HepG2 (cell line): ENCODE data around the gene ZNF84. TPM values are rescaled to one million over a fixed set of nuclear protein-coding genes. Genes with fewer than 3 reads are reported as not detected.

ENCODE experiments used
- ATF4 ChIP-seq, 2 experiments: fragments of 450-650 bp in 1 of 2; sonication (generic) in 1 of 2; formaldehyde crosslinking; IDR thresholded peaks; 2 replicates each; pipeline versions ENCODE4 v1.5.0 to v1.8.0; 2020 to 2022; ENCODE audit warnings: mild to moderate bottlenecking in 1 of 2, missing genetic modification reagents in 1 of 2
- CBX5 ChIP-seq: sonication (generic); formaldehyde crosslinking; IDR thresholded peaks from 2 replicates; pipeline ENCODE4 v1.4.0; 2020; ENCODE audit warnings: missing genetic modification reagents, borderline replicate concordance
- EEA1 ChIP-seq: sonication (generic); formaldehyde crosslinking; IDR thresholded peaks from 2 replicates; pipeline ENCODE4 v1.5.1; 2020; ENCODE audit warnings: mild to moderate bottlenecking, missing genetic modification reagents, borderline replicate concordance
- HOXA5 ChIP-seq: sonication (generic); formaldehyde crosslinking; IDR thresholded peaks from 2 replicates; pipeline ENCODE4 v1.4.0; 2020; ENCODE audit warnings: missing genetic modification reagents
- KDM2A ChIP-seq: sonication (generic); formaldehyde crosslinking; IDR thresholded peaks from 2 replicates; pipeline ENCODE4 v1.4.0; 2020; ENCODE audit warnings: low read depth, missing genetic modification reagents, borderline replicate concordance
- KLF13 ChIP-seq: sonication (generic); formaldehyde crosslinking; IDR thresholded peaks from 2 replicates; pipeline ENCODE4 v1.4.0; 2020; ENCODE audit warnings: mild to moderate bottlenecking, missing genetic modification reagents
- KLF16 ChIP-seq, 2 experiments: sonication (generic) in 1 of 2; formaldehyde crosslinking in 1 of 2; IDR thresholded peaks; 2 replicates each; pipeline versions ENCODE4 v1.6.1 to v1.8.0; 2016 to 2023; ENCODE audit warnings: missing genetic modification reagents in 2 of 2, missing compliant biosample characterization in 1 of 2
- NKX3-1 ChIP-seq: sonication (generic); formaldehyde crosslinking; IDR thresholded peaks from 2 replicates; pipeline ENCODE4 v1.5.0; 2020; ENCODE audit warnings: missing genetic modification reagents
- SNAI1 ChIP-seq: sonication (generic); formaldehyde crosslinking; IDR thresholded peaks from 2 replicates; pipeline ENCODE4 v1.5.0; 2020; ENCODE audit warnings: mild to moderate bottlenecking, missing genetic modification reagents, borderline replicate concordance
- SOX6 ChIP-seq, 2 experiments: fragments of 450-650 bp in 1 of 2; sonication (generic) in 1 of 2; formaldehyde crosslinking in 1 of 2; IDR thresholded peaks; 2 replicates each; pipeline versions ENCODE4 v1.4.0 to v1.6.1; 2017 to 2020; ENCODE audit warnings: antibody characterized with exemption in 1 of 2, mild to moderate bottlenecking in 1 of 2, missing genetic modification reagents in 1 of 2
- TBL1XR1 ChIP-seq: fragments of 150-350 bp; IDR thresholded peaks from 2 replicates; pipeline ENCODE4 v1.6.1; 2014; ENCODE audit warnings: borderline replicate concordance, low read length; ENCODE audit not compliant: partially characterized antibody
- ZNF20 ChIP-seq: sonication (generic); formaldehyde crosslinking; IDR thresholded peaks from 2 replicates; pipeline ENCODE4 v1.4.0; 2020; ENCODE audit warnings: mild to moderate bottlenecking, moderate library complexity, missing genetic modification reagents
- ZNF24 ChIP-seq: fragments of 450-650 bp; IDR thresholded peaks from 2 replicates; pipeline ENCODE4 v1.6.1; 2017; ENCODE audit warnings: antibody characterized with exemption, mild to moderate bottlenecking
- ZNF501 ChIP-seq: sonication (generic); formaldehyde crosslinking; IDR thresholded peaks from 2 replicates; pipeline ENCODE4 v1.5.1; 2020; ENCODE audit warnings: mild to moderate bottlenecking, moderate library complexity, missing genetic modification reagents
- ZNF567 ChIP-seq: sonication (generic); formaldehyde crosslinking; IDR thresholded peaks from 2 replicates; pipeline ENCODE4 v1.8.1; 2023; ENCODE audit warnings: mild to moderate bottlenecking, missing genetic modification reagents, borderline replicate concordance
- ZNF576 ChIP-seq: sonication (generic); formaldehyde crosslinking; IDR thresholded peaks from 2 replicates; pipeline ENCODE4 v1.4.0; 2020; ENCODE audit warnings: mild to moderate bottlenecking, missing genetic modification reagents
- ZNF891 ChIP-seq: sonication (generic); formaldehyde crosslinking; IDR thresholded peaks from 2 replicates; pipeline ENCODE4 v1.5.0; 2020; ENCODE audit warnings: mild to moderate bottlenecking, missing genetic modification reagents
- ZSCAN20 ChIP-seq: sonication (generic); formaldehyde crosslinking; IDR thresholded peaks from 2 replicates; pipeline ENCODE4 v1.4.0; 2020; ENCODE audit warnings: missing genetic modification reagents, mild to moderate bottlenecking, borderline replicate concordance
- polyA plus RNA-seq, 8 experiments: library from polyadenylated mRNA; depleted of rRNA in 3 of 8; stranded (reverse) in 7 of 8; unstranded in 1 of 8; fragments of >200 nt; fragmentation: Illumina TruSeq in 4 of 8; extraction: Trizol in 4 of 8; gene quantifications; 2 replicates each; pipeline versions ENCODE4 v1.2.1 to v1.2.3, GENCODE V29; 2011 to 2016; ENCODE audit warnings: low read depth in 4 of 8, missing spikeins in 1 of 8, mixed read lengths in 1 of 8; ENCODE audit not compliant: insufficient read depth in 1 of 8
- total RNA-seq, 5 experiments: library from RNA; depleted of rRNA; stranded (reverse); fragments of >200 nt; fragmentation: Illumina TruSeq; extraction: Trizol; gene quantifications; 2 replicates each; pipeline ENCODE4 v1.2.3, GENCODE V29; 2016; ENCODE audit warnings: low read depth in 1 of 5
- TF ChIP-seq, protein P1 (sequence below): sonication (generic); formaldehyde crosslinking; IDR thresholded peaks from 2 replicates; pipeline ENCODE4 v1.4.0; 2020; ENCODE audit warnings: mild to moderate bottlenecking, missing genetic modification reagents, borderline replicate concordance
- TF ChIP-seq, protein P2 (sequence below): IDR thresholded peaks from 2 replicates; pipeline ENCODE4 v1.6.1; 2016; ENCODE audit warnings: control low read depth
- TF ChIP-seq, protein P3 (sequence below): sonication (generic); formaldehyde crosslinking; IDR thresholded peaks from 2 replicates; pipeline ENCODE4 v1.5.0; 2020; ENCODE audit warnings: missing genetic modification reagents
- TF ChIP-seq, protein P4 (sequence below): sonication (generic); formaldehyde crosslinking; IDR thresholded peaks from 2 replicates; pipeline ENCODE4 v1.4.0; 2020; ENCODE audit warnings: low read depth, mild to moderate bottlenecking, missing genetic modification reagents

The ZNF84 gene
- total and polyA plus RNA-seq, 2 of the 13 experiments (the other 11 are each of a cell fraction or from before 2014, with no cell fraction given) = 15.5 to 21.8 TPM

DNA sequence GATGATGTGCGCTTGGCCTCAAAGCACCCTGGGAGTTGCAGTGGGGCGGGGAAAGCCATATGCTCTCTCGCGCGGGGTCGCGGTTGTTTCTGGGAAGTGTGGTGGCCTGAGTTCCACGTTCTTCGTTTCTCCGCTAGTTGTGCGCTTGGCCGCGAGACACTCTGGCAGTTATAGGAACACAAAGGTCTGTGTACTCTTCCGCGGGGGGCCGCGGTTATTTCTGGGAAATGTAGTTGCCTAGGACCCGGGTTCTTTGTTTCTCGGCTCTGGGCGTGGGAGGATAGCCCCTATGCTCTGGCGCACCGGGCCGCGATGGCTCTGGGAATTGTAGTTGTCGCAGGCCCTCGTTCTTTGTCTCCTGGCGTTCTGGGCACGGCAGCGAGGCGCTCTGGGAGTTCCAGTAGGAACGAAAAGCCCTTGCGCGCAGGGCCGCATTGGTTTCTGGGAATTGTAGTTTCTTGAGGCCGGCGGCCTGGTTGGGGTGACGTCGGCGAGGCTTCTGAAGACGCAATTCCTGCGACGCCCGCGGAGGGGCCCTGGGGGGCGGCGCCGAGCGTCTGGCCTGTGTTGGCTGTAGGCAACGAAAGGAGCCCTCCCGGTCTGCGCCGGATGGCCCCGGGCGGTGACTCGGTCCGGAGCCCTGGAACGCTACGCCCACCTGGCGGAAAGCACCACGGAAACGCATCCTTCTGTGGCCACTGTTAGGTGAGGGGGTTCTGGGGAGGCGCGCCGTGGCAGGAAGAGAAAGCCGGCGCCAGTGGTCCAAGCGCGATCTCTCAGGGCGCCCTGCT lies 43.3 kb downstream of the ZNF84 start, which contains the start of gene ZNF140 (continued):
- TF ChIP-seq SOX6 (IDR thresholded peaks at IDR 0.05) (no peak), SOX6 (CRISPR knock-in tag; IDR thresholded peaks at IDR 0.05) (peak; percentile 31), ZSCAN20 (CRISPR knock-in tag) (no peak), ATF4 (CRISPR knock-in tag; IDR thresholded peaks at IDR 0.05) (peak in 1 of 2 experiments; percentile 50; a peak in 1 of 4 replicates), KLF16 (CRISPR knock-in tag; IDR thresholded peaks at IDR 0.05) (peak in 1 of 2 experiments; percentile 86; a peak in 2 of 4 replicates), ZNF567 (CRISPR knock-in tag) (no peak), HOXA5 (CRISPR knock-in tag) (peak; percentile 49), SNAI1 (CRISPR knock-in tag) (no peak; the same call in 1 of the 2 replicates), ZNF501 (CRISPR knock-in tag) (peak; percentile 97), ZNF891 (CRISPR knock-in tag) (no peak), ZNF24 (no peak; the same call in 1 of the 2 replicates), EEA1 (CRISPR knock-in tag) (no peak), KDM2A (CRISPR knock-in tag) (peak; percentile 33; the same call in 1 of the 2 replicates), CBX5 (CRISPR knock-in tag) (peak; percentile 11; the same call in 1 of the 2 replicates), TBL1XR1 (peak; percentile 34), ZNF20 (CRISPR knock-in tag) (no peak), ZNF576 (no peak), NKX3-1 (CRISPR knock-in tag) (peak; percentile 52; the same call in 1 of the 2 replicates), KLF13 (no peak)
- TF ChIP-seq, protein P1, sequence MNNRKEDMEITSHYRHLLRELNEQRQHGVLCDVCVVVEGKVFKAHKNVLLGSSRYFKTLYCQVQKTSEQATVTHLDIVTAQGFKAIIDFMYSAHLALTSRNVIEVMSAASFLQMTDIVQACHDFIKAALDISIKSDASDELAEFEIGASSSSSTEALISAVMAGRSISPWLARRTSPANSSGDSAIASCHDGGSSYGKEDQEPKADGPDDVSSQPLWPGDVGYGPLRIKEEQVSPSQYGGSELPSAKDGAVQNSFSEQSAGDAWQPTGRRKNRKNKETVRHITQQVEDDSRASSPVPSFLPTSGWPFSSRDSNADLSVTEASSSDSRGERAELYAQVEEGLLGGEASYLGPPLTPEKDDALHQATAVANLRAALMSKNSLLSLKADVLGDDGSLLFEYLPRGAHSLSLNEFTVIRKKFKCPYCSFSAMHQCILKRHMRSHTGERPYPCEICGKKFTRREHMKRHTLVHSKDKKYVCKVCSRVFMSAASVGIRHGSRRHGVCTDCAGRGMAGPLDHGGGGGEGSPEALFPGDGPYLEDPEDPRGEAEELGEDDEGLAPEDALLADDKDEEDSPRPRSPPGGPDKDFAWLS (CRISPR knock-in tag) = no peak
- TF ChIP-seq, protein P2, sequence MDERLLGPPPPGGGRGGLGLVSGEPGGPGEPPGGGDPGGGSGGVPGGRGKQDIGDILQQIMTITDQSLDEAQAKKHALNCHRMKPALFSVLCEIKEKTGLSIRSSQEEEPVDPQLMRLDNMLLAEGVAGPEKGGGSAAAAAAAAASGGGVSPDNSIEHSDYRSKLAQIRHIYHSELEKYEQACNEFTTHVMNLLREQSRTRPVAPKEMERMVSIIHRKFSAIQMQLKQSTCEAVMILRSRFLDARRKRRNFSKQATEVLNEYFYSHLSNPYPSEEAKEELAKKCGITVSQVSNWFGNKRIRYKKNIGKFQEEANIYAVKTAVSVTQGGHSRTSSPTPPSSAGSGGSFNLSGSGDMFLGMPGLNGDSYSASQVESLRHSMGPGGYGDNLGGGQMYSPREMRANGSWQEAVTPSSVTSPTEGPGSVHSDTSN = no peak
- TF ChIP-seq, protein P3, sequence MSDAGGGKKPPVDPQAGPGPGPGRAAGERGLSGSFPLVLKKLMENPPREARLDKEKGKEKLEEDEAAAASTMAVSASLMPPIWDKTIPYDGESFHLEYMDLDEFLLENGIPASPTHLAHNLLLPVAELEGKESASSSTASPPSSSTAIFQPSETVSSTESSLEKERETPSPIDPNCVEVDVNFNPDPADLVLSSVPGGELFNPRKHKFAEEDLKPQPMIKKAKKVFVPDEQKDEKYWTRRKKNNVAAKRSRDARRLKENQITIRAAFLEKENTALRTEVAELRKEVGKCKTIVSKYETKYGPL (CRISPR knock-in tag) = no peak
- TF ChIP-seq, protein P4, sequence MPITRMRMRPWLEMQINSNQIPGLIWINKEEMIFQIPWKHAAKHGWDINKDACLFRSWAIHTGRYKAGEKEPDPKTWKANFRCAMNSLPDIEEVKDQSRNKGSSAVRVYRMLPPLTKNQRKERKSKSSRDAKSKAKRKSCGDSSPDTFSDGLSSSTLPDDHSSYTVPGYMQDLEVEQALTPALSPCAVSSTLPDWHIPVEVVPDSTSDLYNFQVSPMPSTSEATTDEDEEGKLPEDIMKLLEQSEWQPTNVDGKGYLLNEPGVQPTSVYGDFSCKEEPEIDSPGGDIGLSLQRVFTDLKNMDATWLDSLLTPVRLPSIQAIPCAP (CRISPR knock-in tag) = no peak
